Nephron progenitor cell (in vitro differentiated cells): ENCODE measurements around the gene DNAJC6.

Experiments
- DNase-seq: peaks from one replicate; pipeline ENCODE4 v3.0.0; 2021
- H3K27ac Mint-ChIP-seq: 2 replicates; pipeline ENCODE4 v1.8.0; 2021; ENCODE audit warnings: mild to moderate bottlenecking, moderate library complexity, mixed read lengths
- H3K27me3 Mint-ChIP-seq: 2 replicates; pipeline ENCODE4 v1.8.0; 2021; ENCODE audit warnings: mild to moderate bottlenecking, low read depth, mixed read lengths; ENCODE audit not compliant: poor library complexity
- H3K36me3 Mint-ChIP-seq: 2 replicates; pipeline ENCODE4 v1.8.0; 2021; ENCODE audit warnings: low read depth, mixed read lengths
- H3K4me1 Mint-ChIP-seq: 2 replicates; pipeline ENCODE4 v1.8.0; 2021; ENCODE audit warnings: mixed read lengths
- H3K4me3 Mint-ChIP-seq: 2 replicates; pipeline ENCODE4 v1.8.0; 2021; ENCODE audit warnings: mild to moderate bottlenecking, moderate library complexity, mixed read lengths
- H3K9me3 Mint-ChIP-seq: 2 replicates; pipeline ENCODE4 v1.8.0; 2021; ENCODE audit warnings: mild to moderate bottlenecking, moderate library complexity, mixed read lengths
- TF ChIP-seq, protein P1 (sequence below): fragments of 200-600 bp; sonication (generic); IDR thresholded peaks from 2 replicates; pipeline ENCODE4 v1.5.0; 2021; ENCODE audit warnings: antibody characterized with exemption

The DNAJC6 gene

DNA sequence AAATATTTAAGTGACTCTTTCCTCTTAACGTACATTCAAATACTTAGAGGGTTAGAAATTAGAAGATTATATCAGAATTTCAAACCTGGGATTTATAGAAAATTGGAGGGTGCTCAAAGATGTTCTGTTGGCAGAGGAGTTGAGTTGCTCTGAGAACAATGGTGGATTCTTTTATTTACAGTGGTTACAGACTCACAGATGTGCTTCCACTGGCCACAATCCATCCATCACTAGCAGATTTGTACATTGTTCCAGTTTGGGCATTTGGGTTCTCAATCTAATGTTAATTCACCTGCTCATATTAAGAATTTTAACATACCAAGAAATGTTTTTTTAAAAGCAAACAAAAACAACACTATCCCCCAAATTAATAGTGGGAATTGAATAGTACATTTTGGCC, 23.5 kb downstream of the DNAJC6 start:
- Mint-ChIP-seq H3K4me1 (no peaks in the 10 kb centered on the region), H3K4me3 (no peak overlapping the region), H3K36me3 (no peaks in the 10 kb centered on the region), H3K9me3 (no peaks in the 10 kb centered on the region), H3K27me3 (peaks cover 3% of the 10 kb centered on the region), H3K27ac (no peak overlapping the region)
- DNase-seq: no peak
- TF ChIP-seq, protein P1, sequence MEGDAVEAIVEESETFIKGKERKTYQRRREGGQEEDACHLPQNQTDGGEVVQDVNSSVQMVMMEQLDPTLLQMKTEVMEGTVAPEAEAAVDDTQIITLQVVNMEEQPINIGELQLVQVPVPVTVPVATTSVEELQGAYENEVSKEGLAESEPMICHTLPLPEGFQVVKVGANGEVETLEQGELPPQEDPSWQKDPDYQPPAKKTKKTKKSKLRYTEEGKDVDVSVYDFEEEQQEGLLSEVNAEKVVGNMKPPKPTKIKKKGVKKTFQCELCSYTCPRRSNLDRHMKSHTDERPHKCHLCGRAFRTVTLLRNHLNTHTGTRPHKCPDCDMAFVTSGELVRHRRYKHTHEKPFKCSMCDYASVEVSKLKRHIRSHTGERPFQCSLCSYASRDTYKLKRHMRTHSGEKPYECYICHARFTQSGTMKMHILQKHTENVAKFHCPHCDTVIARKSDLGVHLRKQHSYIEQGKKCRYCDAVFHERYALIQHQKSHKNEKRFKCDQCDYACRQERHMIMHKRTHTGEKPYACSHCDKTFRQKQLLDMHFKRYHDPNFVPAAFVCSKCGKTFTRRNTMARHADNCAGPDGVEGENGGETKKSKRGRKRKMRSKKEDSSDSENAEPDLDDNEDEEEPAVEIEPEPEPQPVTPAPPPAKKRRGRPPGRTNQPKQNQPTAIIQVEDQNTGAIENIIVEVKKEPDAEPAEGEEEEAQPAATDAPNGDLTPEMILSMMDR: no peak

DNA sequence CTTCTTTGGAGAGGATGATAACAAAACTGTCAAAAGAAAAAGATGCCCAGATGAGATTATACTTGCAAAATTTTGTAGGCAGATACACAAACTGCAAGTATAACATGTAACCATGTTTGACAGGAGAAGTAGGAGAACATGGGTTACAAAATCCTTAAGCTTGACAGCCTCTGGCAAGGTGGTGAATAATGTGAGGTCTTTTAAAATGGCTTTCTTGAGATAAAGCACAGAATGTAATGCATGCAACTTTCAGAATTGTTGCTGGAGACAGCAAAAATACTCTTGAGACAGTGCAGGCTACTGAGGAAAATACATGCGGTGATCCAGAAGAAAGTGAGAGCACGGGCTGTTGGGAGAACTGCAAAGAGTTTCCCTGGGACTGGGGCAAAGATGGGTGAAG, 24.7 kb downstream of the DNAJC6 start:
- Mint-ChIP-seq H3K36me3 (no peaks in the 10 kb centered on the region), H3K4me3 (no peak overlapping the region), H3K9me3 (no peaks in the 10 kb centered on the region), H3K4me1 (no peaks in the 10 kb centered on the region), H3K27me3 (peaks cover 3% of the 10 kb centered on the region), H3K27ac (no peak overlapping the region)
- DNase-seq: no peak
- TF ChIP-seq, protein P1: no peak

- H3K4me1 Mint-ChIP-seq: no peaks in the 10 kb centered on the region
- no peak for DNase-seq
Observed at GRCh38 chr1:65339866-65340468, 30.6 kb downstream of the DNAJC6 start.

DNA sequence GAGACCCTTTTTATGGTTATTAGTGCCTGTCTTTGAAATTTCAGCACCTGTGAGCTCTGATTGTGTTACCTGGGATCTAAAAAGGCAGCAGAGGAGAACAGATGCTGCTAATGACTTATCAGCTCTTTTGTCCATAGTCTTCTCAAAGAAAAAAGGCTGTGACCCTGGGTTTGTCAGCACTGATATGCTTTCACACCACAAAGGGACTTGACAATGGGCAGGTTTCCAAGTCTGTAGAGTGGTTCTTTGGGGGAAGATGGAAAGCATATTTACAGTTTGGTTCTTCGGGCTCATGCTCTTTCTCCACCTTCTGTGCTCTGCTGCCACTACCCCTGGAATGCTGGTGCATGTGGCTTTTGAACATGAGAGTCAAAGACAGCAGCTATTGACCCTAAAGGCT, 32.0 kb downstream of the DNAJC6 start:
- H3K9me3 Mint-ChIP-seq: no peaks in the 10 kb centered on the region
- H3K36me3 Mint-ChIP-seq: no peaks in the 10 kb centered on the region
- no peak for DNase-seq
- peaks cover 9% of the 10 kb centered on the region for H3K27me3 Mint-ChIP-seq
- no peak overlapping the region for H3K4me3 Mint-ChIP-seq
- no peak overlapping the region for H3K27ac Mint-ChIP-seq
- TF ChIP-seq, protein P1: no peak
- H3K4me1 Mint-ChIP-seq: no peaks in the 10 kb centered on the region

More at GRCh38 chr1:65339866-65340468, 30.6 kb downstream of the DNAJC6 start:
- H3K36me3 Mint-ChIP-seq: no peaks in the 10 kb centered on the region
- H3K4me3 Mint-ChIP-seq: no peak overlapping the region
- TF ChIP-seq, protein P1: no peak
- H3K9me3 Mint-ChIP-seq: no peaks in the 10 kb centered on the region
- H3K27ac Mint-ChIP-seq: no peak overlapping the region
- peaks cover 12% of the 10 kb centered on the region for H3K27me3 Mint-ChIP-seq

- Mint-ChIP-seq H3K27me3 (peaks cover 9% of the 10 kb centered on the region), H3K4me1 (no peaks in the 10 kb centered on the region)
Observed at GRCh38 chr1:65343286-65343685, 33.9 kb downstream of the DNAJC6 start.

More at GRCh38 chr1:65343286-65343685, 33.9 kb downstream of the DNAJC6 start:
- DNase-seq: no peak
- H3K4me3 Mint-ChIP-seq: no peak overlapping the region
- TF ChIP-seq, protein P1: no peak
- H3K27ac Mint-ChIP-seq: no peak overlapping the region
- H3K36me3 Mint-ChIP-seq: no peaks in the 10 kb centered on the region
- no peaks in the 10 kb centered on the region for H3K9me3 Mint-ChIP-seq
